Peyer's patch (tissue), 4 donors: ENCODE data around the gene KCNIP4. TPM values are rescaled to one million over a fixed set of nuclear protein-coding genes. Genes with fewer than 3 reads are reported as not detected.

ENCODE experiments used
- DNase-seq, 3 donors: peaks; one replicate each; pipeline ENCODE4 v3.0.0-alpha.2; 2017 to 2019
- H3K27ac ChIP-seq, 4 donors: fragments of 200-600 bp; sonication (generic); one replicate each; pipeline ENCODE4 v1.5.1; 2016 to 2019
- H3K27me3 ChIP-seq, 2 donors: fragments of 200-600 bp; sonication (generic); one replicate each; pipeline ENCODE4 v1.5.1; 2019
- H3K36me3 ChIP-seq, 3 donors: fragments of 200-600 bp; sonication (generic); one replicate each; pipeline ENCODE4 v1.5.1; 2016 to 2019
- H3K4me1 ChIP-seq, 4 donors: fragments of 200-600 bp; sonication (generic); one replicate each; pipeline ENCODE4 v1.5.1; 2016 to 2019
- H3K4me3 ChIP-seq, 4 donors: fragments of 200-600 bp; sonication (generic); 1 replicate in 3 of 4; 2 replicates in 1 of 4; pipeline ENCODE4 v1.5.1; 2016 to 2019; ENCODE audit warnings: mild to moderate bottlenecking in 1 of 4
- H3K9me3 ChIP-seq, 4 donors: fragments of 200-600 bp; sonication (generic); one replicate each; pipeline ENCODE4 v1.5.1; 2016 to 2019; ENCODE audit warnings: mild to moderate bottlenecking in 1 of 4
- POLR2A ChIP-seq, 2 donors: fragments of 450-650 bp; IDR thresholded peaks; one replicate each; pipeline ENCODE4 v1.5.1; 2017; ENCODE audit warnings: antibody characterized with exemption in 2 of 2, mild to moderate bottlenecking in 2 of 2, moderate library complexity in 2 of 2
- total RNA-seq, 4 donors: library from RNA; depleted of rRNA; stranded (reverse); fragments of >200 nt; gene quantifications; one replicate each; pipeline ENCODE4 v1.1.0, GENCODE V29; 2016
- TF ChIP-seq, protein P1 (sequence below), 6 experiments: fragments of 450-650 bp in 4 of 6; fragments of 200-600 bp in 2 of 6; sonication (generic) in 1 of 6; IDR thresholded peaks; one replicate each; pipeline ENCODE4 v1.5.1; 2017 to 2019; ENCODE audit warnings: antibody characterized with exemption in 6 of 6, mild to moderate bottlenecking in 3 of 6, moderate library complexity in 1 of 6

The KCNIP4 gene
- total RNA-seq, 4 donors from 2014 or later: 2.8 TPM; not detected in 3

DNA sequence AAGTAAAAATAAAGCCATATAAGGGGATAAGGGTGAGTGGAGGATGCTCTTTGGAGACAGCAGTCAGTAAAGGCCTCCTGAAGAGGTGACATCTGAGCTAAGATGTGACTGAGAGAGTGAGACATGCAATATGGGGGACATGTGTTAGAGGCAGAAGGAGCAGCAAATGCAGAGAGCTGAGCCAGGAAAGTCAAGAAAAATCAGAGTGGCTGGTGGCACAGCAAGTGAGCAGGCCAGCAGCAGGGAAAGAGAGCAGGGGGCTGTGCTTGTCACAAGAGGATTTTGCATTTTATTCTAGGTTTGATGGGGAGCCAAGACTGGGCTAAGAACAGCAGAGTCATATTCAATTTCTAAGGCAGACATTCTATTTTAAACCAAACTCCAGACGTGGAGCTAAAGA lies 394.5 kb downstream of the KCNIP4 start:
- Histone ChIP-seq H3K36me3 (no peaks in the 10 kb centered on the region), H3K4me3 (no peak overlapping the region), H3K9me3 (no peaks in the 10 kb centered on the region), H3K27ac (no peak overlapping the region), H3K27me3 (no peaks in the 10 kb centered on the region), H3K4me1 (no peaks in the 10 kb centered on the region)
- DNase-seq: no peak
- TF ChIP-seq, protein P1, sequence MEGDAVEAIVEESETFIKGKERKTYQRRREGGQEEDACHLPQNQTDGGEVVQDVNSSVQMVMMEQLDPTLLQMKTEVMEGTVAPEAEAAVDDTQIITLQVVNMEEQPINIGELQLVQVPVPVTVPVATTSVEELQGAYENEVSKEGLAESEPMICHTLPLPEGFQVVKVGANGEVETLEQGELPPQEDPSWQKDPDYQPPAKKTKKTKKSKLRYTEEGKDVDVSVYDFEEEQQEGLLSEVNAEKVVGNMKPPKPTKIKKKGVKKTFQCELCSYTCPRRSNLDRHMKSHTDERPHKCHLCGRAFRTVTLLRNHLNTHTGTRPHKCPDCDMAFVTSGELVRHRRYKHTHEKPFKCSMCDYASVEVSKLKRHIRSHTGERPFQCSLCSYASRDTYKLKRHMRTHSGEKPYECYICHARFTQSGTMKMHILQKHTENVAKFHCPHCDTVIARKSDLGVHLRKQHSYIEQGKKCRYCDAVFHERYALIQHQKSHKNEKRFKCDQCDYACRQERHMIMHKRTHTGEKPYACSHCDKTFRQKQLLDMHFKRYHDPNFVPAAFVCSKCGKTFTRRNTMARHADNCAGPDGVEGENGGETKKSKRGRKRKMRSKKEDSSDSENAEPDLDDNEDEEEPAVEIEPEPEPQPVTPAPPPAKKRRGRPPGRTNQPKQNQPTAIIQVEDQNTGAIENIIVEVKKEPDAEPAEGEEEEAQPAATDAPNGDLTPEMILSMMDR (IDR thresholded peaks at IDR 0.05): no peak
- TF ChIP-seq POLR2A (IDR thresholded peaks at IDR 0.05): no peak

DNA sequence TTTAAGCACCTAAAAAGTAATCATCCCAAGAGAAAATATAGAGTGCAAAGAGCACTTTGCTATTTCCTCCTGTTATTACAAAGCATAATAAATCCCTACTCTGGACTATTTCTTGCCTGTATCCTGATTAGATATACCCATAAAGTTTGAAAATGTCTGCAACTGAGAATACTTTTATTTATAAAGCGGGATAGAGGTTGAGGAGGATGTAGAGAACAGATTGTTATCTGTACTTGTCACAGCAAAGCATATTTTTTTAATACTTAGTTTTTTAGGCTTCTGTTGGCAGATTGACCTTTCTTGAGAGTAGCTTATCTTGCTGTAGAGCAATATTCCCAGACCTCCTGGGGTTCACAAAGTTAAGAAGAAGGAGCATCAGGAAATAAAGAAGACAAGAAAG lies 396.1 kb downstream of the KCNIP4 start:
- TF ChIP-seq POLR2A (IDR thresholded peaks at IDR 0.05): no peak
- TF ChIP-seq, protein P1 (IDR thresholded peaks at IDR 0.05): no peak
- Histone ChIP-seq H3K4me1 (no peaks in the 10 kb centered on the region), H3K27me3 (no peaks in the 10 kb centered on the region), H3K36me3 (no peaks in the 10 kb centered on the region), H3K4me3 (no peak overlapping the region), H3K9me3 (no peaks in the 10 kb centered on the region), H3K27ac (no peak overlapping the region)
- no peak for DNase-seq

DNA sequence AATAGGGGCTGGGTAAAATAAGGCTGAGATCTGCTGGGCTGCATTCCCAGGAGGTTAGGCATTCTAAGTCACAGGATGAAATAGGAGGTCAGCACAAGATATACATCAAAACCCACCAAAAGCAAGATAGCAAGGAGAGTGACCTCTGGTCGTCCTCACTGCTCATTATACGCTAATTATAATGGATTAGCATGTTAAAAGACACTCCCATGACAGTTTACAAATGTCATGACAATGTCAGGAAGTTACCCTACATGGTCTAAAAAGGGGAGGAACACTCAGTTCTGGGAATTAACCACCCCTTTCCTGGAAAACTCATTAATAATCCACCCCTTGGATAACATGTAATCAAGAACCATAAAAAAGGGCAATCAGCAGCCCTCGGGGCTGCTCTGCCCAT lies 403.6 kb downstream of the KCNIP4 start:
- DNase-seq: no peak
- TF ChIP-seq, protein P1 (IDR thresholded peaks at IDR 0.05): no peak
- no peak for TF ChIP-seq POLR2A (IDR thresholded peaks at IDR 0.05)
- Histone ChIP-seq H3K27me3 (no peaks in the 10 kb centered on the region), H3K36me3 (no peaks in the 10 kb centered on the region), H3K4me1 (no peaks in the 10 kb centered on the region), H3K4me3 (no peak overlapping the region), H3K27ac (no peak overlapping the region), H3K9me3 (no peaks in the 10 kb centered on the region)

DNA sequence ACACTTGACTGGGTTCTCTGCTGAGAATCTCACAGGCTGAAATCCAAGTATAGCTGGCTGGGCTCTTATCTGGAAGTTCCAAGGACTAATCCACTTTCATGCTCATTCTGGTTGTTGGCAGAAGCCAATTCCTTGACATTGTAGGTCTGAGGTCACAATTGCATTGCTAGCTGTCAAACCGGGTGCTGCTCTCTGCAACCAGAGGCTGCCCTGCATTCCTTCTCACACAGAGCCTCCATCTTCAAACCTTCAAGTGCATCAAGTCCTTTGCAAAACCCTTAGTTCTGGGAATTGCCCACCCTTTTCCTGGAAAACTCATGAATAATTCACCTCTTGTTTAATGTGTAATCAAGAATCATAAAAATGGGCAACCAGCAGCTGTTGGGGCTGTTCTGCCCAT lies 404.2 kb downstream of the KCNIP4 start:
- no peak overlapping the region for H3K27ac ChIP-seq
- H3K4me1 ChIP-seq: no peaks in the 10 kb centered on the region
- no peaks in the 10 kb centered on the region for H3K27me3 ChIP-seq
- no peaks in the 10 kb centered on the region for H3K36me3 ChIP-seq
- TF ChIP-seq, protein P1 (IDR thresholded peaks at IDR 0.05): no peak
- no peak for TF ChIP-seq POLR2A (IDR thresholded peaks at IDR 0.05)
- no peak overlapping the region for H3K4me3 ChIP-seq
- no peaks in the 10 kb centered on the region for H3K9me3 ChIP-seq
- DNase-seq: no peak

DNA sequence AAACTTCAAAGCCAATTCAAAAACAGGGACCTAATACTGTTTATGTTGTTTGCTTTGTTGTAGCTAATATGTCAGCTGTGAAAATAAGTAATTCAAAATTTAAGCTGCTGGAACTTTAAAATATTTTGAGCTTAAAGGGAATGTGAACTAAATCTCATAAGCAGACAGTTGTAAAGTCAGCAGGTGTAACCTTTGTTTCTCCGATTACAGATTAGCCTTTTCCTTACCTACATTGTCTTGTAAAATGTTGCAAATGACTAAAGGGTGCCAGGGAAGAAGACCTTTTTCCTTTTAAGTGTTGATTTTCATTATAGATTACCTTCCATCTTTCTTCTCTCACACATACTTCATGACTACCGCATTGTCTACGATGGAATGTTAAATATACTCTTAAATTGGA lies 405.1 kb downstream of the KCNIP4 start:
- no peak overlapping the region for H3K4me3 ChIP-seq
- no peaks in the 10 kb centered on the region for H3K27me3 ChIP-seq
- H3K4me1 ChIP-seq: no peaks in the 10 kb centered on the region
- no peaks in the 10 kb centered on the region for H3K9me3 ChIP-seq
- TF ChIP-seq POLR2A (IDR thresholded peaks at IDR 0.05): no peak
- TF ChIP-seq, protein P1 (IDR thresholded peaks at IDR 0.05): no peak
- no peak for DNase-seq
- H3K36me3 ChIP-seq: no peaks in the 10 kb centered on the region
- no peak overlapping the region for H3K27ac ChIP-seq

DNA sequence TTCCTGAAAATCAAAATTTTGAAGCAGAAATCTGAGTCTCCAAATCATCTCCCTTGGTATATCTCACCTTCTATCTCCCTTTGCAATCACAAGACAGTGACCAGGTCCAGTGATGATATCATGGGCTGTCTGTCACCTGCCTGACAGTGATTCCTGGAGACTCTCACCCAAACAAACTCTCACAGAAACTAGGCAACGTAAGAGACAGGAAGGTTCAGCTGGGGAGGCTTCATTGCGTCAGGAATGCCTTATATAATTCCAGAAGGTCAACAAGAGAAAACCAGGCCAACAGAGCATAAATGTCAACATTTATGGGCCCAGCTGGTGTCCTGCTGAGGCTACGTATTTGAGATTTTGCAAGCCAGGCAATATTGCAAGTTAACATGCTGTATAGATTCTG lies 412.7 kb downstream of the KCNIP4 start:
- H3K27me3 ChIP-seq: no peaks in the 10 kb centered on the region
- no peak overlapping the region for H3K4me3 ChIP-seq
- no peak for DNase-seq
- no peaks in the 10 kb centered on the region for H3K36me3 ChIP-seq
- no peaks in the 10 kb centered on the region for H3K9me3 ChIP-seq
- H3K4me1 ChIP-seq: no peaks in the 10 kb centered on the region
- no peak for TF ChIP-seq POLR2A (IDR thresholded peaks at IDR 0.05)
- TF ChIP-seq, protein P1 (IDR thresholded peaks at IDR 0.05): no peak
- no peak overlapping the region for H3K27ac ChIP-seq
